Measurements from ENCODE around the gene TXLNG. TPM values are rescaled to one million over a fixed set of nuclear protein-coding genes. Genes with fewer than 3 reads are reported as not detected.
A peak's percentile ranks its signal among the peaks of the same experiment; 100 is the strongest.

TXLNG gene
- total RNA-seq, 2 donors from 2014 or later: 8.8 to 11.3 TPM

DNA sequence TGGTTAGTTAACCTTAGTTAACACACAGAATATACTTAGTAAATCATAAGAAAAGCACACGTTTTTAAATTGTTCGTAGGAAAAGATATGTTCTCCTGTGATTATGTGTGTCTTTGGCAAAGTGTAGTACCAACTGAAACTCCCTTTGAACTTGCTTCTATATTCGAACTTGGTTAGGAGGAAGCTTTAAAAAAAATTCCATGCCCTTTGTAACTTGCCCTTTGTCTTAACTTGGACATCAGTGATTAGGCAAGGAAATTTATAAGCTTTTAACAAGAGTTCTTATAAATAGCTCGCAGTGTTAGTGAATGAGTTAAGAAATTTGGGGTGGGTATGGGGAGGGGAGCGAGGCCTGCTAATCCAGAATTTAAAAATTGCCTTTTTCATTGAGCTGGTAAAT lies 33.4 kb downstream of the TXLNG start:
- no peak for DNase-seq
- no peaks in the 10 kb centered on the region for H3K9me3 ChIP-seq
- no peak overlapping the region for H3K9ac ChIP-seq (ENCODE audit: low read depth in 2 of 2, low read length in 2 of 2)
- H3K27me3 ChIP-seq: no peaks in the 10 kb centered on the region
- TF ChIP-seq, protein P1, sequence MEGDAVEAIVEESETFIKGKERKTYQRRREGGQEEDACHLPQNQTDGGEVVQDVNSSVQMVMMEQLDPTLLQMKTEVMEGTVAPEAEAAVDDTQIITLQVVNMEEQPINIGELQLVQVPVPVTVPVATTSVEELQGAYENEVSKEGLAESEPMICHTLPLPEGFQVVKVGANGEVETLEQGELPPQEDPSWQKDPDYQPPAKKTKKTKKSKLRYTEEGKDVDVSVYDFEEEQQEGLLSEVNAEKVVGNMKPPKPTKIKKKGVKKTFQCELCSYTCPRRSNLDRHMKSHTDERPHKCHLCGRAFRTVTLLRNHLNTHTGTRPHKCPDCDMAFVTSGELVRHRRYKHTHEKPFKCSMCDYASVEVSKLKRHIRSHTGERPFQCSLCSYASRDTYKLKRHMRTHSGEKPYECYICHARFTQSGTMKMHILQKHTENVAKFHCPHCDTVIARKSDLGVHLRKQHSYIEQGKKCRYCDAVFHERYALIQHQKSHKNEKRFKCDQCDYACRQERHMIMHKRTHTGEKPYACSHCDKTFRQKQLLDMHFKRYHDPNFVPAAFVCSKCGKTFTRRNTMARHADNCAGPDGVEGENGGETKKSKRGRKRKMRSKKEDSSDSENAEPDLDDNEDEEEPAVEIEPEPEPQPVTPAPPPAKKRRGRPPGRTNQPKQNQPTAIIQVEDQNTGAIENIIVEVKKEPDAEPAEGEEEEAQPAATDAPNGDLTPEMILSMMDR (IDR thresholded peaks at IDR 0.05): no peak
- no peaks in the 10 kb centered on the region for H3K4me1 ChIP-seq
- intact Hi-C loops (cut with DNase I): loop anchor here (10.0 kb wide), 1 partner anchor 865 kb away; no protein-coding TSS in a partner anchor
- no peak overlapping the region for H3K27ac ChIP-seq
- H3K36me3 ChIP-seq: no peaks in the 10 kb centered on the region
- no peak overlapping the region for H3K4me3 ChIP-seq

DNA sequence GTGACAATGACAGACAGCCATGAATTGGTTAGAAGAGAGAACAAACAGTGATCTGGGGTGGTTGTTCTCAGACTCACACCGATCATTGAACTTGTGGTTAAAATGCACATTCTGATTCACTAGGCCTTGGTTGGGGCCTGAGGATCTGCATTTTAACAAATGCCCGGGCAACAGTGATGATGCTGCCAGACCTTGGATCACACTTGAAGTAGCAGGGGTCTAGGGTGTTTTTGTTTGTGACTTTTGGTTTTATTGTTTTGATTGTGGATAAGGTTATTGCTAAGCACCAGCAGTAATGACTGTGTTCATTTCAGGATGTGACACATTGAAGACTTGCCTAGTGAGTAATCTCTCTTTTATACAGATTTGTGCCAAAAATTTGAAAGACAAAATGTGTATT lies 36.5 kb downstream of the TXLNG start:
- no peaks in the 10 kb centered on the region for H3K27me3 ChIP-seq
- H3K9ac ChIP-seq (ENCODE audit: low read depth in 2 of 2, low read length in 2 of 2): no peak overlapping the region
- H3K9me3 ChIP-seq: no peaks in the 10 kb centered on the region
- no peak overlapping the region for H3K27ac ChIP-seq
- no peaks in the 10 kb centered on the region for H3K4me1 ChIP-seq
- H3K36me3 ChIP-seq: no peaks in the 10 kb centered on the region
- no peak for DNase-seq
- TF ChIP-seq, protein P1 (IDR thresholded peaks at IDR 0.05): no peak
- H3K4me3 ChIP-seq: no peak overlapping the region
- intact Hi-C loops (cut with DNase I): loop anchor here (10.0 kb wide), 1 partner anchor 862 kb away; no protein-coding TSS in a partner anchor

DNA sequence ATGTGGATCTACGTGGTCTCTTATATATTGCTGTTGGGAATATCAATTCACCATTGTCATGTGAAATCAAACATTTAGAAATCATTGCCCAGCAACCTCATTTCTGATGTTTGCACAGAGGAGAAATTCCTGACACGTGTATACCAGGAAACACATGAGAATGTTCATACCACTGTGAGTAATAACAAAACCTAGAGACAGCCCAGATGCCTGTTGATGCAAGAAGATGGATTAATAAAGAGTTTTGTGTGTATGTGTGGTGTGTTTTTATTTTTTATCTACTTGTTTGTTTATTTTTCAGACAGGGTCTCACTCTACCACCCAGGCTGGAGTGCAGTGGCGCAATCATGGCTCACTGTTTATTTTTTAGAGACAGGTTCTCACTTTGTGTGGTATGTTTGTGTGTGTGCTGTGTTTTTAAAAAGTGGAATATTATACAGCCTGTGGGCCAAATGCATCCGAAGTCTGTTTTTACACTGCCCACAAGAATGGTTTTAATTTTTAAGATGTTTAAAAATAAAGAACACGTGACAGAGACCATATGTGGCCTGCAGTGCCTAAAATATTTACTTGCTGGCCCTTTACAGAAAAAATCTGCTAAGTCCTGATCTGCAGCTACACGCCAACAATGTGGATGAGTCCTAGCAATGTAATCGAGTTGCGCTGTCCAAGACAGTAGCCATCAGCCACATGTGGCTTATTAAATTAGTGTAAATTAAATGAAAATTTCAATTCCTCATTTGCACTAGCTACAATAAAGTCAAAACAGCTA lies 39.2 kb downstream of the TXLNG start:
- no peaks in the 10 kb centered on the region for H3K36me3 ChIP-seq
- no peak for DNase-seq
- H3K27ac ChIP-seq: no peak overlapping the region
- H3K4me1 ChIP-seq: no peaks in the 10 kb centered on the region
- intact Hi-C loops (cut with DNase I): loop anchor here (5.0 to 10.0 kb wide), 2 partner anchors 222 to 859 kb away; no protein-coding TSS in a partner anchor
- no peak overlapping the region for H3K9ac ChIP-seq (ENCODE audit: low read depth in 2 of 2, low read length in 2 of 2)
- H3K27me3 ChIP-seq: no peaks in the 10 kb centered on the region
- TF ChIP-seq, protein P1 (IDR thresholded peaks at IDR 0.05): no peak
- H3K4me3 ChIP-seq: no peak overlapping the region
- H3K9me3 ChIP-seq: no peaks in the 10 kb centered on the region

DNA sequence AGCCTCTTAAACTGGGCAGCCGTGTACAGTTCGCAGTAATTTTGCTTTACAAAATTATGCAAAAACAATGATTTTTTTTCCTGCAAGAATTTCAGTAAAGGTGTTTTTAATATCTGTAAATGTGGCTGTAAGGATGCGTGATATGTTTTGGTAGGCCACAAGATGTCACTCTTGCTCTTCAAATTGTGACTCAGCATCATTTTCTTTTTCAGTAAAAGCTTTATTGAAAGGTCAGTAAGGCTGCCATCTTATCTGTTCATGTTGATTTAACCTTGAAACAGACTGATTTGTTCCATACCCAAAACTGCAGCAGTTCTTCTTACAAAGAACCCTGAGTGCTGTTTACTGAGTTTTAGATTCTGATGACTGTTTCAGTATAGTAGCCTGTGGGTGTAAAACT lies 39.9 kb downstream of the TXLNG start:
- DNase-seq: no peak
- Histone ChIP-seq H3K4me1 (no peaks in the 10 kb centered on the region), H3K27ac (no peak overlapping the region), H3K27me3 (no peaks in the 10 kb centered on the region), H3K9ac (ENCODE audit: low read depth in 2 of 2, low read length in 2 of 2) (no peak overlapping the region), H3K4me3 (no peak overlapping the region), H3K36me3 (no peaks in the 10 kb centered on the region), H3K9me3 (no peaks in the 10 kb centered on the region)
- intact Hi-C loops (cut with DNase I): loop anchor here (5.0 to 10.0 kb wide), 2 partner anchors 221 to 859 kb away; no protein-coding TSS in a partner anchor
- TF ChIP-seq, protein P1 (IDR thresholded peaks at IDR 0.05): peak; percentile 58

DNA sequence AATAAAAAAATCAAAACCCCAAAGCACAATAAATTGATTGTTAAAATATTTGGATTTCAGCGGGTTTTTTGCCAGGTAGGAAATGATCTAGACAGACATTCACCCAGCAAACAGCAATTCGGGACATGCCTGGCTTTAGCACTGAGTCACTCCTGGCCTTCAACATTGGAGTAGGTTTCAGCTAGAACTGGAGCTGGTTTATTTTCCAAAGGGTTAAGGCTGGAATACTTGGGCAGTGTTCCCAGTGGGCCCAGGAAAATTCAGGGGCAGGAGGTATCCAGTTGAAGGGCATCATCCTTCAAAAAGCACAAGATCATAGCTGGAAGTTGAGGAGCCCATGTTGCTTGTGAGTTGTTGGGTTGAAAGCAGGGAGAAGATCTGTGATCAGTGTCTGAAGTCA lies 41.0 kb downstream of the TXLNG start:
- no peaks in the 10 kb centered on the region for H3K27me3 ChIP-seq
- no peak overlapping the region for H3K4me3 ChIP-seq
- no peaks in the 10 kb centered on the region for H3K4me1 ChIP-seq
- no peak for DNase-seq
- intact Hi-C loops (cut with DNase I): loop anchor here (5.0 to 10.0 kb wide), 2 partner anchors 220 to 858 kb away; no protein-coding TSS in a partner anchor
- H3K36me3 ChIP-seq: no peaks in the 10 kb centered on the region
- H3K27ac ChIP-seq: no peak overlapping the region
- H3K9ac ChIP-seq (ENCODE audit: low read depth in 2 of 2, low read length in 2 of 2): no peak overlapping the region
- TF ChIP-seq, protein P1 (IDR thresholded peaks at IDR 0.05): no peak
- no peaks in the 10 kb centered on the region for H3K9me3 ChIP-seq
